Eye (tissue), 1 donor: Measurements from ENCODE around the gene BUD31.
"Not testable (repeated sequence)": the region's sequence is repeated elsewhere in the genome, so short reads cannot be mapped to it uniquely, and the experiment has no call there.

Experiments
- DNase-seq: peaks from one replicate; pipeline ENCODE4 v3.0.0-alpha.2; 2015

The BUD31 gene

GRCh38 chr7:99408379-99409191 is at the start of gene BUD31, which contains the start of gene PDAP1:
TSS of gene BUD31 (plus strand) at chr7:99408969. CDS start at chr7:99411093, 2,124 bp downstream.
TSS of gene PDAP1 (minus strand) at chr7:99408597. CDS start at chr7:99408548, 49 bp downstream.
- peak; percentile 99 for DNase-seq

DNA sequence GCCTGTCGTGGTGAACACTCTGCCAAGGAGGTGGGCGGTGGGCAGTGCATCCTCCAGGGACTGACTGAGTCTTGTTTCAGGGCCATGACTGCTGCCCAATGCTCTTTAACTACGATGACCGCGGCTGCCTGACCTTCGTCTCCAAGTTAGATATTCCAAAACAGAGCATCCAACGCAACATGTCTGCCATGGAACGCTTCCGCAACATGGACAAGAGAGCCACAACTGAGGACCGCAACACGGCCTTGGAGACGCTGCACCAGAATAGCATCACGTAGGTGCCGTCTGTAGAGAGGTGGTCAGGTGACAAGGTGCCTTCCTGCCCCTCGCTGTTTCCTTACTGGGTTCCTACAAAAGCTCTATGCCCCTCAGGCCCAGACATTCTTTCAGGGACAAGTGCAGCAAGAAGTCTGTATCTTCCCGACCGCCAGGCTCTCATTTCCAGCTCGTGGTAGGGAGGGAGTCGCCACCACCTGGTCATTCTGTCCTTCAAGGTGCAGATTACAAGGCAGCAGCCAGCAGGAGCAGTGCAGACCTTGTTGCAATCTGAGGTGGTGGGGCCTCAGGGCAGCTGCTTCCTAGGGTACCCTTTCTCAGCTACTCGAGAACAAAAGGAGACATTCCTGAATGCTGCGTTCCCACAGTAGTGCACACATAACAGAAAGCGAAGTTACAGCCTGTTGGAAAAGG is 49.2 kb upstream of the BUD31 start:
- no peak for DNase-seq

- DNase-seq = no peak
Observed at GRCh38 chr7:99362801-99363200, 46.0 kb upstream of the BUD31 start.

GRCh38 chr7:99363286-99363685 is 45.5 kb upstream of the BUD31 start:
- DNase-seq = no peak

DNA sequence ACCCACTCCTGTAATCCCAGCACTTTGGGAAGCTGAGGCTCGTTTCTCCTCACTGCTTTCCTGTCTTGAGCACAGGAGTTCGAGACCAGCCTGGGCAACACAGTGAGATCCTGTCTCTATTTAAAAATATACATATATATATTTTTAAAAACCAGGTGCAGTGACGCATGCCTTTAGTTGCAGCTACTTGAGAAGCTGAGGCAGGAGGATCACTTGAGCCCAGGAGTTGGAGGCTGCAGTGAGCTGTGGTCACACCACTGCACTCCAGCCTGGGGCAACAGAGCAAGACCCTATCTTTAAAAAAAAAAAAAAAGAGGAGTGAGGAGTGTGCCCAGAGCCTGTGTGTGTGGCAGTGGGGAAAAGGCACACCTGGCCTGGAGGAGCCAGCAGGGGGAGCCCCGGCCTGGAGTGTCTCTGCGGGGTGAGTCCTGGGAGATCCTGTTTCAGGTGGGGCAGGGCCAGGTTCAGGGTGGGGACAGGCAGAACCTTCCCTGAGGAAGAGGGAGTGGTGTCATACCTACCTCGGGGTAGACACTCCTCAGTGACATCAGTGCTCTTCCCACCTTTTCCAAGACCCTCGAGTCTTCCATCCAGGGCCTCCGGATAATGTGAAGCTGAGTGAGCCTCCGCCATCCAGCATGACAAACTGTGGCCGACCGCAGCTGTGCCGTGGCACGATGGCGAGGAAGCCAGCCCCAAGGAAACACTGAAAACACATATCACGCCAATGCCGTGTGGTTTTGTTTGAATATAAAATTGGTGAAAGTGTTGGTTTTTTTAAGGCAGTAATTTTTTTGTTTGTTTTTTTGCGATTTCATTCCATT is 43.2 kb upstream of the BUD31 start:
- no peak for DNase-seq

DNA sequence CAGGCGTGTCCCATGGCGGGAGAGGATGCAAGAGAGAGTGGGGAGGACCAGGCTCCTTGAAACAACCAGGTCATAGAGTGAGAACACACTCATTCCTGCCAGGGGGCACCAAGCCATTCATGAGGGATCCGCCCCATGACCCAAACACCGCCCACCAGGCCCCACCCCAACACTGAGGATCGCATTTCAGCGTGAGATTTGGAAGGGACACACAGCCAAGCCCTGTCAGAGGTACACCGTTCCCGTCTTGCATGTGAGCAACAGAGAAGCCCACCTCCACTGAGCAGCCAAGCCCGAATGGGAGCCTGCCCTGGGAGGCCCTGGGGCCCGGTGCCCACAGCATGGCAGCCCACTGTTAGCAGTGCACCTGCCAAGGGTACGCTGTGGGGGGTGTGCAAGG is 42.1 kb upstream of the BUD31 start:
- no peak for DNase-seq

- DNase-seq = no peak
Observed at GRCh38 chr7:99368750-99369389, 39.9 kb upstream of the BUD31 start.

DNA sequence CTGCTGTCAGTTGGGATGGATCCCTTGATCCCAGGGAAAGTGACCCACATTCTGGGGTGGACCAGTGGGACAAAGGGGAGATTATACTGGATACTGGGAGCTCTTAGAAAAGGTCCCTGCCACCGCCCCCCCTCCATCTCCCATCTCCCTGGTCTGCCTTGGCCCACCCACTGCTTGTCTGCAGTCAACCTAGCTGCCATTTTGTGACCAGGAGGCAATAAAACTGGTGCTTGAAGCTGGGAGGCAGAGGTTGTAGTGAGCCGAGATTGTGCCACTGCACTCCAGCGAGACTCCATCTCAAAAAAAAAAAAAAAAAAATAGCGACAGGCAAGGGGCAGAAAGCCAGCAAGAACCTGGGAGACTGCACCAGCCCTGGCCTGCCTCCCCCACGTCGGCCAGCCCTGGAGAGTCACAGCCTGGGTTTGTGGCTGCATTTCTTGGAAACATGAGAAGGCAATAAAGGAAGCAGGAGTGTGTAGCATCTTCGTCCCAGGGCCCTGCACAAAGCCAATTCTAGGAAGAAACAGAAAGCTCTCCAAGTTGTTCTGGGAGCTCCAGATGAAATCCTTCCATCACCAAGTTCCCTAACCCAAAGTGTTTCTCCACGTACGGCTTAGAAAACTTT is 38.9 kb upstream of the BUD31 start:
- no peak for DNase-seq

- no peak for DNase-seq
Observed at GRCh38 chr7:99371376-99371920, 37.3 kb upstream of the BUD31 start.

GRCh38 chr7:99372275-99373090 is 36.3 kb upstream of the BUD31 start:
- DNase-seq = peak; percentile 81

DNA sequence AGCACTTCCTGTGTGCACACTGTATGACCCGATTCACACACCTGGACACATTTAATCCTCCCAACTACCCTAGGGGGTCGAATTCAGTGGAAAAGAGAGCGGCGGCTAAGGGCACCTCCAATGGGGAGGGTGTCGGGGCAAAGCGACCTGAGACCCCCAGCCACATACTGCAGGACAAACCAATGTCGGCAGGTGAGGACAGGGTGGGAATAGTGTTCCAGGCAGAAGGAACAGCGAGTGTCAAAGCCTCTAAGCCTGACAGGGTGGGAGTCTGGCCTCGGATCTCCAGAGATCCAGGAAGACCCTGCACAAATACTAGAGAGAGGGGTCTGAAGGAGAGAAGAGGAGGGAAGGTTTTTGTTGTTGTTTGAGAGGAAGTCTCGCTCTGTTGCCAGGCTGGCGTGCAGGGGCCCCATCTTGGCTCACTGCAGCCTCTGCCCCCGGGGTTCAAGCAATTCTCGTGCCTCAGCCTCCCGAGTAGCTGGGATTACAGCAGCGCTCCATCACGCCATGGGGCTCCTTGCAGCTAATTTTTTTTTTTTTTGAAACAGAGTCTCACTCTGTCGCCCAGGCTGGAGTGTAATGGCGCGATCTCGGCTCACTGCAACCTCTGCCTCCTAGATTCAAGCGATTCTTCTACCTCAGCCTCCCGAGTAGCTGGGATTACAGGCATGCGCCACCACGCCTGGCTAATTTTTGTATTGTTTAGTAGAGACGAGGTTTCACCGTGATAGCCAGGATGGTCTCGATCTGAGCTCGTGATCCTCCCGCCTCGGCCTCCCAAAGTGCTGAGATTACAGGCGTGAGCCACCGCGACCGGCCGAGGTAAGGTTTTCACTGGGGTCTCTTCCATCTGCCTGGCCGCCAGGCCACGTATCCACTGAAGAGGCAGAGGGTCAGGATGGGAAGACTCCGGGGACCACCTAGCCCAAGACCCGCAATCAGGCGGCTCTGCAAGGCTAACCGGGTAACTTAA is 35.4 kb upstream of the BUD31 start:
- no peak for DNase-seq

DNA sequence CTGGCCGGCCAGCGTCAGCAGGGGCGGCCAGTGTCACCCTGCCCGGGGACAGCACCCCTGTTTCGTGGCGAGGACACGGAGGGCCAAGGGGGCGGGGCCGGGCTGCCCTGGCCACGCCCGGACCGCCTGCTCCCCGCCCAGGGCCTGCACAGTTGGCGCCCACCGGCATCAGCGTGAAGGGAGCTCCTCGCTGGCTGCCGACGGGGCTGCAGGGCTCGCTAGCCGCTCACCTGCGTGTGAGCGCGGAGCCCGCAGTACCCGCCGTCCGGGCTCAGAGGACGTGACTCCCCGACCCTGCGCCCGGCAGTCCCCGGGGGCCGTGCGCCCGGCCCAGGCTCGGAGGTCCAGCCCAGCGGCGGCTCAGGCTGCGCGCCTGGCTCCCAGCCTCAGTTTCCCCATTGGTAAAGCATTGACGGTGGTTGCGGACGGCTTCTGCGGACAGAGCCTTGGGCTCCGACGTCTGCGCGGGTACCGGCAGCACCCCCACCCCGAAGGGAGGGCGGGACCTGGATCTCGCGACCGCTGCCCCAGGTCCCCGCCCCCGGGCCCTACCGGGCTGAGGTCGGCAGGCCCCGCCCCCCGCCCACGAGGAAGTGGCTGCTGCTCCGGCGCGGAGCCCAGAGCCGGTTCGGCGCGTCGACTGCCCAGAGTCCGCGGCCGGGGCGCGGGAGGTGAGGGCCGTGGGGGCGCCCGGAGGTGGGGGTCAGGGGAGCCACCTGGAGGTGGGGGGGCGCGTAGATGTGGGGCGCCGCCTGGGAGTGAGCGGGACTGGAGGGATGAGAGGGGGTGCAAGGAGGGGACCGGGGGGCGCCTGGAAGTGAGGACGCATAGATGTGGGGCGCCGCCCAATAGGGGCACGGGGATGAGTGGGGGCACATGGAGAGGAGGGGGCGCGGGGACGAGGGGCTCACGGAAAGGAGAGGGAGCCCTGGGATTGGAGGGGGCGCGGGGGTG is 34.4 kb upstream of the BUD31 start, which contains the start of gene ARPC1B:
Gene ARPC1B, plus strand, starts transcription at position 620 of the 954 bp plus-strand sequence. CDS start 10,985 bp downstream, outside the sequence.
- peak; percentile 56 for DNase-seq

DNA sequence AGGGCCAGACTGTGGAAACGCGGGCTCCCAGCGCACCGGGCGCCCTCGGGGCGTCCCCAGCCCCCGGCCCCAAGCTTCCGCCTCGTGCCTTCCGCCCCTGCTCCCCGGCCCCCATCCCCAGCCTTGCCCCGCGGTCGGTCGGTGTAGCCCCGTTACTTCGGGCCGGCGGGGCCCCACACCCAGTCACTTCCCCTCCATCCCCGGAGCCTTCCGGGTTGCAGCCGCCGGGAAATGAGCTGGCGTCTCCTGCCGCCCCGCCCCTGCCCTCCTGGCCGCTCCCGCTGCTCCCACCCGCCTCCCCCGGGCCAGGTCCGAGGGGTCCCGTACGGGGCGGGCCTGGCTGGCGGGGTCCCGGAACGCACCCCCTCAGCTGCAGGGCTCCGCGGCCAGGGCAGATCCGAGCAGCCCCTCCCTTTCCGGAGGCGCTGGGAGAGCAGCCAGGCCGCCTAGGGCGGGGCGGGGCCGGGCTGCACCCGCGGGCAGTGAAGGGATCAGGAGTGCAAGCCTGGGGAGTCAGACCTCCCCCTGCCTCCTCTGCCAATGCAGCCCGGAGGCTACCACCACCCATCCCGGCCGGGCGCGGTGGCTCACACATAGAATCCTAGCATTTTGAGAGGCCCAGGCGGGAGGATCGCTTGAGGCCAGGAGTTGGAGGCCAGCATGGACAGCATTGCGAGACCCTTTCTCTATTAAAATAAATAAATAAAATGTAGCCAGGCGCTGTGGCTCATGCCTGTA is 33.5 kb upstream of the BUD31 start:
- peak; percentile 56 for DNase-seq

DNA sequence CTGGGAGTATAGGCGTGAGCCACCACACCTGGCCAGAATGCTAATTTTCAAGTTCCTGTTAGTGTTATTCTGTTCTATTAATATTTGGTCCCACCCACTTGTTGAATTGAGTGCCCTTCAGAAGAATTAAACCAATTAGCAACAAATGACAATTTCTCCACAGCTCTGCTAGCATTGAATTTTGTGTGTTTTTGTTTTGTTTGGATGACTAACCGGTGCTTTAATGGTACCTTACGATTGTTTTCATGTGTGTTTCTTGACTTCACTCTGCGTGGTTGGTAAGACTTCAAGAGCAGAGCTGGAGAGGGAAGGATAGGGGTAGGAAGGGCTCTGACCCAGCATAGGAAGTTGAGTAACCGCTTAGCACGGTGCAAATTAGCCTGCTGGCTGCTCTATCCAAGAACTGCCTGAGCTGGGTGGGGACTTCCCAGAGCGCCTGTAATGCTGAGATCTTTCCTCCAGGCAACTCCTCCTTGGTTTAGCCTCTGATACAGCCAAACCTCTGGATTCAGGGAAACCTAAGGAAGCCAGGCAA is 29.7 kb upstream of the BUD31 start:
- peak; percentile 41 for DNase-seq

DNA sequence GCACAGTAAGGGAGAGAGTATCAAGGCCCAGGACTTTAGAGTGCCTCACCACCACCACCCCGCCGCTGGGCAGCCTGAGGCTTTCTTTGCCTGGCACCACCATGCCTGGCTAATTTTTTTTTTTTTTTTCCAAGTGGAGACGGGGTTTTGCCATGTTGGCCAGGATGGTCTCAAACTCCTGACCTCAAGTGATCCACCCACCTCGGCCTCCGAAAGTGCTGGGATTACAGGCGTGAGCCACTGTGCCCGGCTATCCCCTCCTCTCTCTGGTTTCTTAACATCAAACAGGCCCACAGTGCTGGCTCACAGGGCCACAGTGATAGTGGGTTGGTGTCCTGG is 29.1 kb upstream of the BUD31 start:
- not testable (repeated sequence) for DNase-seq

DNA sequence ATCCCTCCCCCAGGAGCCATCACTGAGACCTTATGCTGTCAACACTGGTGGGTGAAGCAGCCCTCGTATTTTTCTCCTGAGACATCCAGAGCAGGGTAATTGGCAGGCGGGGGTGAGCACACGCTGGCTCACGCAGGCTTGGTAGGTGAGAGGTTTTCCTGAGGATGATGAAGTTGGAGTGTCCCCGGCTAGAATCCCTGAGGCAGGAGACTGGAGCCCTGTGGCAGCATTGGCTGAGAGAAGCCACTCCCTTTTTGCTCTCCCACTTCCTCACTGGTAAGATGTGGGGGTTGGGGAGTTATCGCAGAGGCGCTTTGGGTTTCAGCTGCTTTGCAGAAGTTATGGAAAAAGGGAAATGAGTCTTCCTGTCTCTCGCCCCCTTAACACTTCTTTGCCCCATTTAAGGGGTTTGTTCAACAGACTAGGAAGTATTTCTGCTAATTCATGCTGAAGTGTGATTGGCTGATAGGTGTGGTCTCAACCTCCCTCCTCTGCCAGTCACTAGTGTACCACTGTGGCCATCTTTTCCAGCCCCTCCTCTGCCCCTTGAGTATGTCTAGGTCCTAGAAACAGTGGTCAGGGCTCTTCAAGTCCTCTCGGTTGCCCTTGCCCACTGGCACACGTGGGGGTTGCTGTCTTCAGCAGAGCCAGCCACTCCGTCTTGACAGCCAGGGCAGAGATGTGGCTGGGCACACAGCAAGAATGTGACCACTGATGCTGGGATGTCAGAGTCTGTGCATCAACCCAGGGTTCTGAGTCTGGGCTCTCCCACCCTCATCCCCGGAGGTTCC is 28.5 kb upstream of the BUD31 start:
- DNase-seq = no peak
